ENCODE data around the gene KIAA1210. TPM values are rescaled to one million over a fixed set of nuclear protein-coding genes. Genes with fewer than 3 reads are reported as not detected.
A peak's percentile ranks its signal among the peaks of the same experiment; 100 is the strongest.

The KIAA1210 gene
- total RNA-seq, 2 experiments from 2014 or later, result not detected

DNA sequence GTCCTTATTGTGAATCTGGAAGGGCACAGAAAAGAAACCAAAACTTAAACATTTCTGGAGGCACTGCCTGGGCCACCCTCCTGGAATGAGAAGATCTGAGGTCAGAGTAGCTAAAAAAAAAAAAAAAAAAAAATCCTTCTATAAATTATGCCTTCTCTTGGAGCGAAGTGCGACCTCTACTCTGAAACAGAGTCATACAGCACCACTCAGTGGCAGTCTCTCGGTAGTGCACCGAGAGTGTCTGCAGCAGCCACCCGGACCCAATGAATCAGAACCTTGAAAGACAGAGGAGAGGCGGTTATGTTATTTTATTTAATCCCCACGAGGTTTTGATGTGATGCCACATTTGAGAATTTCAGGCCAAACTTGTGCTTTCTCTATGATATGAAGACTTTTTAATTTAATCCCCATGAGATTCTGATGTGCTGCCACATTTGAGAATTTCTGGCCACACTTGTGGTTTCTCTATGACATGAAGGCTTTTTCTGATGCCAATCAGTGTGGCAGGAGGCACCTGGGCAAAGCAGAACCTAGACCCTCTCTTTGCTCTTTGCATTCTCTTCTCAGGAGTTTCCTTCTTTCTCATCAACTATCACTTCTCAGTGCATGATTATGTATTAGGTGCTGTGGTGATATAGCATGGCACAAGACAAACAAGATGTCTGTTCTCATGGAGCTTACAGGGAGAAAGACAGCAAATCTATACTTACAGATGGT is 60.4 kb downstream of the KIAA1210 start:
- DNase-seq, result peak; percentile 72
- ChIA-PET CTCF (interaction anchor here (0.6 to 2.0 kb wide), 17 partner anchors 20 to 663 kb away, joined by 3 to 14 read pairs (median 4); no protein-coding TSS in a partner anchor), POLR2A (interaction anchor here (0.6 kb wide), 2 partner anchors 746 to 838 kb away, joined by 3 to 4 read pairs; no protein-coding TSS in a partner anchor)
- ATAC-seq, result peak; percentile 86
- H3K27me3 Mint-ChIP-seq, result no peaks in the 10 kb centered on the region
- H3K4me3 Mint-ChIP-seq, result no peak overlapping the region
- intact Hi-C loops (cut with DNase I, micrococcal nuclease), result loop anchor here (1.0 to 2.0 kb wide), 5 partner anchors 52 to 228 kb away; no protein-coding TSS in a partner anchor
- H3K9me3 Mint-ChIP-seq (ENCODE audit: low read depth), result no peaks in the 10 kb centered on the region
- H3K36me3 Mint-ChIP-seq (ENCODE audit: low read depth), result no peaks in the 10 kb centered on the region
- no peak overlapping the region for H3K27ac Mint-ChIP-seq
- no peaks in the 10 kb centered on the region for H3K4me1 Mint-ChIP-seq

GRCh38 chrX:119063428-119063827 is 64.2 kb downstream of the KIAA1210 start:
- DNase-seq (no peak), ATAC-seq (no peak)
- Mint-ChIP-seq H3K4me1 (no peaks in the 10 kb centered on the region), H3K9me3 (ENCODE audit: low read depth) (no peaks in the 10 kb centered on the region), H3K4me3 (no peak overlapping the region), H3K36me3 (ENCODE audit: low read depth) (no peaks in the 10 kb centered on the region), H3K27me3 (no peaks in the 10 kb centered on the region), H3K27ac (no peak overlapping the region)
- CTCF ChIA-PET, result interaction anchor here (1.3 to 2.1 kb wide), 2 partner anchors 10 to 58 kb away, joined by 3 to 7 read pairs; no protein-coding TSS in a partner anchor
- POLR2A ChIA-PET, result no interaction called here
- intact Hi-C loops (cut with DNase I, micrococcal nuclease), result no loop called here

DNA sequence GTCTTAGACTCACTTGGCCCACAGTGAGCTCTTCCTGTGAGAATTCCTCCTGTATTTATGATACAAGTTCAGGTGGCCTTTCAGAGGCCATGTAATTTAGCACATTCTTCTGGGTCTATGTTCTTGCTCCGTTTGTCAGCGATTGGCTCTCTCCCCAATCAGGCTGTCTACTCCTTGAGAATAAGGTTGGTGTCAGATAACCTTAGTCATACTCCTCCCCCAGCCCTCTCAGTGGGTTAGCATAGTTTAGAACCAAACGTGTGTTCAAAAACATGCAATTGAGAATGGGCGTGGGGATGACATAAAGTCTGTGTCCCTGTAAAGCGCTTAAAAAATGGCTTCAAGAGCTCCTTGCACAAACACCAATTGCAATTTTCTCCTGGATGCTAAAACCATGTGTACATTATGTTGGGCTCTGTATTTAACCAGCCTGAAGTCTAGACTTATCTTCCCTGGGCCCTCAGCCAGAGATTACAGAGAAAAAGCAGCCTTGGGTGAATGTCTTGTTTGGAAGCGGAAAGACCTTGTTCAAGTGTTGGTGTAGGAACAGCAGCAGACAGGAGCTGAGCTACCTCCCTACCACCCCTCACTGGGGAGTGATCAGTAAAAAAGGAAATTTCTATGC is 64.8 kb downstream of the KIAA1210 start:
- Mint-ChIP-seq H3K27me3 (no peaks in the 10 kb centered on the region), H3K4me3 (no peak overlapping the region), H3K4me1 (no peaks in the 10 kb centered on the region), H3K27ac (no peak overlapping the region), H3K36me3 (ENCODE audit: low read depth) (no peaks in the 10 kb centered on the region), H3K9me3 (ENCODE audit: low read depth) (no peaks in the 10 kb centered on the region)
- DNase-seq, result no peak
- no peak for ATAC-seq
- ChIA-PET CTCF (interaction anchor here (1.3 to 2.1 kb wide), 2 partner anchors 9 to 58 kb away, joined by 3 to 7 read pairs; no protein-coding TSS in a partner anchor), POLR2A (no interaction called here)
- intact Hi-C loops (cut with DNase I, micrococcal nuclease), result no loop called here

- intact Hi-C loops (cut with DNase I, micrococcal nuclease), result no loop called here
- Mint-ChIP-seq H3K27ac (no peak overlapping the region), H3K4me3 (no peak overlapping the region), H3K4me1 (no peaks in the 10 kb centered on the region), H3K27me3 (no peaks in the 10 kb centered on the region), H3K36me3 (ENCODE audit: low read depth) (no peaks in the 10 kb centered on the region), H3K9me3 (ENCODE audit: low read depth) (no peaks in the 10 kb centered on the region)
- ChIA-PET CTCF (interaction anchor here (0.6 kb wide), 1 partner anchor 516 kb away, joined by 4 read pairs; no protein-coding TSS in a partner anchor), POLR2A (no interaction called here)
- DNase-seq (no peak), ATAC-seq (no peak)
Measured at GRCh38 chrX:119055687-119056086, 71.9 kb downstream of the KIAA1210 start.

- ATAC-seq (no peak), DNase-seq (peak; percentile 7)
- ChIA-PET CTCF (no interaction called here), POLR2A (no interaction called here)
- Mint-ChIP-seq H3K4me1 (no peaks in the 10 kb centered on the region), H3K27ac (no peak overlapping the region), H3K4me3 (no peak overlapping the region), H3K36me3 (ENCODE audit: low read depth) (no peaks in the 10 kb centered on the region), H3K27me3 (peaks cover 7% of the 10 kb centered on the region), H3K9me3 (ENCODE audit: low read depth) (no peaks in the 10 kb centered on the region)
- intact Hi-C loops (cut with DNase I, micrococcal nuclease), result no loop called here
Measured at GRCh38 chrX:119045884-119046283, 81.7 kb downstream of the KIAA1210 start.

DNA sequence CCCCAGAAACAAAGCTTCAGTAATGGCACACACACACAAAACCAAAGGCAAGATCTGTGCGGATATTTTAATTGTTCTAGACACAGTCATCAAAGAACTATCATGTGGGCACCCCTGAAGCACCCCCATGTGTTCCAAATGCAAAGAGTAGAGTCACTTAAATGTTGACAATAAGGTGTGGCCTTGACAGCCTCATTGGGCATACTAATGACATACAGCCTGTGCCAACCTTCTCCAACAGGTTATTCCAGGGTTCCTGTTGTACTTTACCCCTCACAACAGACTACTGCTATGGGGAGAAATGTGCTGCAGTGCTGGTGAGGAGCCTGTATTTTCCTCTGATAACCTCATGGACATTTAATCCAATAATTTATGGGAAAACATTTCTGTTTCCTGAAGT is 84.6 kb downstream of the KIAA1210 start:
- no peaks in the 10 kb centered on the region for H3K9me3 Mint-ChIP-seq (ENCODE audit: low read depth)
- no peaks in the 10 kb centered on the region for H3K4me1 Mint-ChIP-seq
- no peak for DNase-seq
- ATAC-seq, result no peak
- ChIA-PET CTCF (no interaction called here), POLR2A (no interaction called here)
- H3K36me3 Mint-ChIP-seq (ENCODE audit: low read depth), result no peaks in the 10 kb centered on the region
- no peak overlapping the region for H3K27ac Mint-ChIP-seq
- intact Hi-C loops (cut with DNase I, micrococcal nuclease), result no loop called here
- peaks cover 4% of the 10 kb centered on the region for H3K27me3 Mint-ChIP-seq
- H3K4me3 Mint-ChIP-seq, result no peak overlapping the region

DNA sequence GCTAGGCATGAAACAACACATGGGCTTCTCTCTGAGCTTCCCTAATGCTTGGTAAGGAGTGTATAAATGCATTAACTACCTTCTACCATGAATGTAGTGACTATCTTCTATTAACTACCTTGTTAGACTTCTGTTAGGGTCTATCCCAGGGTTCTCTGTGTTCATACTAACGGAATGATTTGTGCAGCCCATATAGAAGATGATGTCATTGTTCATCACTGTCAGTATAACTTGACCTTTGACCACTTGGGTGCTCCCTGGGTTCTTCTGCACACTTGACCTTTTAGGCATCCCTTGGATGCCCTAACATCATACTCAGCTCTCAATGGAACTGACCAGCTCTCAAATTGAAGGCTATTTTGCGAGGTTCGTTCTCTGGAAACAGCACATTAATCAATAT is 85.6 kb downstream of the KIAA1210 start:
- Mint-ChIP-seq H3K9me3 (ENCODE audit: low read depth) (no peaks in the 10 kb centered on the region), H3K36me3 (ENCODE audit: low read depth) (no peaks in the 10 kb centered on the region), H3K4me3 (no peak overlapping the region), H3K4me1 (no peaks in the 10 kb centered on the region), H3K27me3 (peaks cover 3% of the 10 kb centered on the region), H3K27ac (no peak overlapping the region)
- POLR2A ChIA-PET, result no interaction called here
- ATAC-seq (no peak), DNase-seq (no peak)
- intact Hi-C loops (cut with DNase I, micrococcal nuclease), result no loop called here
- CTCF ChIA-PET, result no interaction called here

- intact Hi-C loops (cut with DNase I, micrococcal nuclease), result no loop called here
- Mint-ChIP-seq H3K36me3 (ENCODE audit: low read depth) (no peaks in the 10 kb centered on the region), H3K9me3 (ENCODE audit: low read depth) (no peaks in the 10 kb centered on the region), H3K4me1 (no peaks in the 10 kb centered on the region), H3K27ac (no peak overlapping the region), H3K4me3 (no peak overlapping the region), H3K27me3 (no peaks in the 10 kb centered on the region)
- ATAC-seq (no peak), DNase-seq (no peak)
- CTCF ChIA-PET, result no interaction called here
- POLR2A ChIA-PET, result no interaction called here
Measured at GRCh38 chrX:119041175-119041574, 86.4 kb downstream of the KIAA1210 start.

DNA sequence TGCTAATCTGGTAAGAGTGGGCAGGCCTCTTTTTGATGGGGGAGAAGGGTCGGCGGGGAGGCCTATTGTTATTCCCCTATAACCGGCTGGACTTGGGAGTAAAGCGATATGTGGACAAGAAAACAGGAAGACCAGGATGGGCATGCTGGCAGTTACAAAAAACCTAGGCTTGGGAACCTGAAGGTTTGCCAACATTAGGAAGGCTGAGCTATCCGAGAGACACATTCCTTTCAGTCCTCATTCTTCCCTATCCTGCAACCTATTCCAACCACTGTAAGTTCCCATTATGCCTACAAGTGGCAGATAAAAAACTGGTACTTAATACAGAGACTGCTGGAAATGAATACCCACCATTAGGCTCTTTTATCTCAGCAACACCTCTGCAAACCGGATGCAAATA is 87.2 kb downstream of the KIAA1210 start:
- ChIA-PET CTCF (no interaction called here), POLR2A (no interaction called here)
- Mint-ChIP-seq H3K27me3 (no peaks in the 10 kb centered on the region), H3K4me1 (no peaks in the 10 kb centered on the region), H3K4me3 (no peak overlapping the region), H3K27ac (no peak overlapping the region), H3K9me3 (ENCODE audit: low read depth) (no peaks in the 10 kb centered on the region), H3K36me3 (ENCODE audit: low read depth) (no peaks in the 10 kb centered on the region)
- intact Hi-C loops (cut with DNase I, micrococcal nuclease), result no loop called here
- DNase-seq, result no peak
- no peak for ATAC-seq

DNA sequence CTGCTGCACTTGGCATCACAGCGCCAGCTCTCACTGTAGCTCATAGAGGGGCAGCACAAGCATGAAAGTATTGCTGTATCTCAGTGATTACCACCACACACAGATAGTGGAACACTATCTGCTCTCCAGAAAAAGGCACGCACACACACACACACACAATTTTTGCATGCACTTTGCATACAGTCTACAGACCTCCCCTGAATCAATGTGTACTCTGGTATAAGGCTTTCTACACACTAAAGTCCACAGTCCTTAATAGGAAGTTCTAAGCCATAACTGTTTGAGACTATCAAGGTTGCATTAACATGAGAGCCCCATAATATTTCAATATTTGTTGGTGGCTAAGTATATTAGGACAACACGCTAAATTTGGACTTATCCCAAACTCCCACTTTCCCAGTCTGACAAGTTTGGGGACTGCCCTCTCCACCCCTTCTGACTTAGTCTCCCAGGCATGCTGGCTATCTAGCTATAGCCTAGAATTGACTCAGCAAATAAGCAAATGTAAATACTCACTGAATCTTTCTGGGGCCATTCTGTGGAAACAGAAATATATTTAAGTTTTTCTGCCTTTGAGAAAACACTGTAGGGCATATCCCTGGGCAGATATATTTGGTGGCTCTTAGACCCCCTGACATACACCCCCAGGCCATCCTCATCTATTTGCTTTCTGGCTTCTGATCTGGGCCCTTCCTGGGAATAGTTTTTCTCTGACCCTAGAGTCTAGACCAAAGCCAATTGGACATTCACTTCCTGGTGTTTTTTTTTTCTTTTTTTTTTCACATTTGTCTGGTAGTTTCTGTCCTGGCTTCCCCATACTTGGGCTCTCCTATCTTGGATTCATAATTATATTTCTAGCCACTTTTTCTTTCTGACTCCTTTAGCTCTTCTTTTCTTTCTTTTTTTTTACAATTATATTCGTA is 91.2 kb downstream of the KIAA1210 start:
- ATAC-seq, result no peak

DNA sequence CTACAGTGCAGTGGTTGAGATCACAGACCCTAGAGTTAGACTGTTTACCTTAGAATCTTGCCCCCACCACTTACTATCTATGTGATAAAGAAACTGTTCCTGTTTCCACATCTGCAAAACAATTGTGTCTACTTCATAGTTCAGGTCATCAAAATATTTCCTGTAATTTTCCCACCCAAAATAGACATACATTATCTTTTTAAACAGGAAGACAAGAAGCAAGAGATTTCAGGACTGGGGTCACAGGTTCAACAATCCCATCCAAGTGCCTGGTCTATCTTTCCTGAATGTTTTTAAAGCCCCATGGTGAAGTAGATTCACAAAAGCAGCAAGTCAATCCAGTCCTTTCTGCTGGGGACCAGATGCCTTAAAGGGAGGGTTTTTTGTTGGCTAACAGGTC is 96.6 kb downstream of the KIAA1210 start:
- H3K4me3 Mint-ChIP-seq, result no peak overlapping the region
- no peak overlapping the region for H3K27ac Mint-ChIP-seq
- H3K36me3 Mint-ChIP-seq (ENCODE audit: low read depth), result no peaks in the 10 kb centered on the region
- intact Hi-C loops (cut with DNase I, micrococcal nuclease), result no loop called here
- no peak for DNase-seq
- H3K4me1 Mint-ChIP-seq, result no peaks in the 10 kb centered on the region
- ChIA-PET CTCF (no interaction called here), POLR2A (no interaction called here)
- no peak for ATAC-seq
- no peaks in the 10 kb centered on the region for H3K27me3 Mint-ChIP-seq
- peaks cover 3% of the 10 kb centered on the region for H3K9me3 Mint-ChIP-seq (ENCODE audit: low read depth)

More for the DNA sequence above, 91.2 kb downstream of the KIAA1210 start:
- peaks cover 3% of the 10 kb centered on the region for H3K9me3 Mint-ChIP-seq (ENCODE audit: low read depth)
- no peaks in the 10 kb centered on the region for H3K4me1 Mint-ChIP-seq
- H3K27me3 Mint-ChIP-seq, result no peaks in the 10 kb centered on the region
- ChIA-PET POLR2A (no interaction called here), CTCF (interaction anchor here (0.6 kb wide), 1 partner anchor 18 kb away, joined by 3 read pairs; no protein-coding TSS in a partner anchor)
- H3K36me3 Mint-ChIP-seq (ENCODE audit: low read depth), result no peaks in the 10 kb centered on the region
- no peak overlapping the region for H3K27ac Mint-ChIP-seq
- H3K4me3 Mint-ChIP-seq, result no peak overlapping the region
- no peak for DNase-seq
- intact Hi-C loops (cut with DNase I, micrococcal nuclease), result no loop called here
